Hepatocyte (in vitro differentiated cells): Measurements from ENCODE around the gene AP3D1.

Experiments used
- CTCF ChIP-seq: fragments of 200-600 bp; sonication (generic); IDR thresholded peaks from 2 replicates; pipeline ENCODE4 v1.5.1; 2016; ENCODE audit warnings: antibody characterized with exemption, mild to moderate bottlenecking; ENCODE audit not compliant: poor library complexity
- EZH2 ChIP-seq: fragments of 200-600 bp; sonication (generic); IDR thresholded peaks from 2 replicates; pipeline ENCODE4 v1.6.1; 2016; ENCODE audit warnings: antibody characterized with exemption, mild to moderate bottlenecking, borderline replicate concordance
- EZH2phosphoT487 ChIP-seq: fragments of 200-600 bp; sonication (generic); IDR thresholded peaks from one replicate; pipeline ENCODE4 v1.6.1; 2018; ENCODE audit warnings: antibody characterized with exemption, mild to moderate bottlenecking, low read depth, moderate library complexity; ENCODE audit not compliant: unreplicated experiment, severe bottlenecking

- TF ChIP-seq CTCF (no peak), EZH2 (no peak), EZH2phosphoT487 (no peak)
Observed at GRCh38 chr19:2142173-2142829, 9.1 kb downstream of the AP3D1 start.
